IgD-negative memory B cell (primary cell): ENCODE data around the gene ROCK2. TPM values are rescaled to one million over a fixed set of nuclear protein-coding genes. Genes with fewer than 3 reads are reported as not detected.

ENCODE experiments used
- H3K27ac Mint-ChIP-seq, 3 donors: one replicate each; pipeline ENCODE4 v1.8.0; 2020 to 2022; ENCODE audit warnings: mild to moderate bottlenecking in 3 of 3, mixed read lengths in 3 of 3, moderate library complexity in 1 of 3
- H3K27me3 Mint-ChIP-seq: one replicate; pipeline ENCODE4 v1.8.0; 2021; ENCODE audit warnings: mixed read lengths
- H3K36me3 Mint-ChIP-seq: one replicate; pipeline ENCODE4 v1.8.0; 2020; ENCODE audit warnings: mild to moderate bottlenecking, mixed read lengths
- H3K4me1 Mint-ChIP-seq, 3 donors: one replicate each; pipeline ENCODE4 v1.8.0; 2020 to 2022; ENCODE audit warnings: mixed read lengths in 3 of 3, mild to moderate bottlenecking in 1 of 3
- H3K4me3 Mint-ChIP-seq, 4 donors: one replicate each; pipeline ENCODE4 v1.8.0; 2020 to 2022; ENCODE audit warnings: mild to moderate bottlenecking in 4 of 4, mixed read lengths in 4 of 4, moderate library complexity in 3 of 4
- H3K9me3 Mint-ChIP-seq, 3 donors: one replicate each; pipeline ENCODE4 v1.8.0; 2020 to 2021; ENCODE audit warnings: mixed read lengths in 3 of 3, mild to moderate bottlenecking in 1 of 3
- polyA plus RNA-seq: library from polyadenylated mRNA; unstranded; fragments of 300-500 nt; fragmentation: Illumina TruSeq; gene quantifications from one replicate; pipeline ENCODE4 v1.2.3, GENCODE V29; 2021

ROCK2 gene
- polyA plus RNA-seq, 1 donor from 2014 or later, result 13.3 TPM

GRCh38 chr2:11157296-11157695, 187.1 kb downstream of the ROCK2 start:
- H3K9me3 Mint-ChIP-seq, result no peaks in the 10 kb centered on the region
- H3K27me3 Mint-ChIP-seq, result no peaks in the 10 kb centered on the region
- peak overlapping the region; percentile 21 to 84 (median 64) for H3K4me3 Mint-ChIP-seq
- H3K36me3 Mint-ChIP-seq, result no peaks in the 10 kb centered on the region
- H3K4me1 Mint-ChIP-seq, result peaks cover 14 to 20% (median 18%) of the 10 kb centered on the region in 3 donors
- H3K27ac Mint-ChIP-seq, result no peak overlapping the region

GRCh38 chr2:11156396-11157075, 187.9 kb downstream of the ROCK2 start:
- Mint-ChIP-seq H3K4me3 (peak overlapping the region; percentile 21 to 91 (median 36)), H3K9me3 (no peaks in the 10 kb centered on the region), H3K4me1 (peaks cover 14 to 20% (median 18%) of the 10 kb centered on the region in 3 donors), H3K36me3 (no peaks in the 10 kb centered on the region), H3K27ac (peak overlapping the region in 1 of 3 donors; percentile 32), H3K27me3 (no peaks in the 10 kb centered on the region)

GRCh38 chr2:11155381-11156035, 188.9 kb downstream of the ROCK2 start, which contains the start of gene SLC66A3:
Gene SLC66A3, plus strand, starts transcription at chr2:11155467. Its CDS starts 80 bp downstream, at chr2:11155547.
- H3K27ac Mint-ChIP-seq, result peak within 1 kb of the TSS; percentile 77 to 95 (median 91)
- no peaks in the 10 kb centered on the region for H3K36me3 Mint-ChIP-seq
- no peaks in the 10 kb centered on the region for H3K27me3 Mint-ChIP-seq
- H3K9me3 Mint-ChIP-seq, result no peaks in the 10 kb centered on the region
- H3K4me1 Mint-ChIP-seq, result peaks cover 7 to 13% (median 12%) of the 10 kb centered on the region in 3 donors
- H3K4me3 Mint-ChIP-seq, result peak within 1 kb of the TSS; percentile 82 to 96 (median 92)

GRCh38 chr2:11154923-11155380, 189.5 kb downstream of the ROCK2 start:
- Mint-ChIP-seq H3K27me3 (no peaks in the 10 kb centered on the region), H3K27ac (peak overlapping the region; percentile 77 to 95 (median 91)), H3K9me3 (no peaks in the 10 kb centered on the region), H3K4me1 (peaks cover 7 to 12% (median 8%) of the 10 kb centered on the region in 3 donors), H3K36me3 (no peaks in the 10 kb centered on the region), H3K4me3 (peak overlapping the region; percentile 82 to 96 (median 92))

- Mint-ChIP-seq H3K4me3 (peak overlapping the region; percentile 82 to 96 (median 92)), H3K4me1 (peaks cover 7 to 12% (median 8%) of the 10 kb centered on the region in 3 donors), H3K27me3 (no peaks in the 10 kb centered on the region), H3K27ac (peak overlapping the region; percentile 77 to 95 (median 91)), H3K9me3 (no peaks in the 10 kb centered on the region), H3K36me3 (no peaks in the 10 kb centered on the region)
These were observed 190.2 kb downstream of the ROCK2 start for GRCh38 chr2:11154016-11154922.

GRCh38 chr2:11152591-11152990, 191.8 kb downstream of the ROCK2 start:
- H3K27ac Mint-ChIP-seq, result no peak overlapping the region
- peak overlapping the region in 1 of 4 donors; percentile 55 for H3K4me3 Mint-ChIP-seq
- no peaks in the 10 kb centered on the region for H3K27me3 Mint-ChIP-seq
- no peaks in the 10 kb centered on the region for H3K36me3 Mint-ChIP-seq
- H3K4me1 Mint-ChIP-seq, result peaks cover 7 to 12% (median 7%) of the 10 kb centered on the region in 3 donors
- no peaks in the 10 kb centered on the region for H3K9me3 Mint-ChIP-seq

- no peak overlapping the region for H3K4me3 Mint-ChIP-seq
- H3K27ac Mint-ChIP-seq, result no peak overlapping the region
- H3K9me3 Mint-ChIP-seq, result no peaks in the 10 kb centered on the region
- peaks cover 2% of the 10 kb centered on the region for H3K27me3 Mint-ChIP-seq
- peaks cover 2 to 5% (median 5%) of the 10 kb centered on the region in 3 donors for H3K4me1 Mint-ChIP-seq
- no peaks in the 10 kb centered on the region for H3K36me3 Mint-ChIP-seq
These were observed 197.2 kb downstream of the ROCK2 start for GRCh38 chr2:11147263-11147662.

- H3K9me3 Mint-ChIP-seq, result no peaks in the 10 kb centered on the region
- H3K27me3 Mint-ChIP-seq, result peaks cover 6% of the 10 kb centered on the region
- H3K4me3 Mint-ChIP-seq, result no peak overlapping the region
- H3K27ac Mint-ChIP-seq, result no peak overlapping the region
- H3K36me3 Mint-ChIP-seq, result no peaks in the 10 kb centered on the region
- peaks cover 3 to 5% (median 5%) of the 10 kb centered on the region in 3 donors for H3K4me1 Mint-ChIP-seq
These were observed 198.4 kb downstream of the ROCK2 start for GRCh38 chr2:11146076-11146475.

- Mint-ChIP-seq H3K27me3 (peaks cover 10% of the 10 kb centered on the region), H3K4me3 (peak overlapping the region in 1 of 4 donors; percentile 16), H3K36me3 (no peaks in the 10 kb centered on the region), H3K27ac (peak overlapping the region in 1 of 3 donors; percentile 35), H3K4me1 (peaks cover 3 to 5% (median 5%) of the 10 kb centered on the region in 3 donors), H3K9me3 (peaks cover 0 to 2% (median 0%) of the 10 kb centered on the region in 3 donors)
These were observed 199.1 kb downstream of the ROCK2 start for GRCh38 chr2:11145350-11145749.

GRCh38 chr2:11144738-11145079, 199.7 kb downstream of the ROCK2 start:
- H3K27me3 Mint-ChIP-seq, result peaks cover 10% of the 10 kb centered on the region
- H3K9me3 Mint-ChIP-seq, result peaks cover 0 to 2% (median 0%) of the 10 kb centered on the region in 3 donors
- no peaks in the 10 kb centered on the region for H3K36me3 Mint-ChIP-seq
- no peak overlapping the region for H3K27ac Mint-ChIP-seq
- H3K4me3 Mint-ChIP-seq, result peak overlapping the region in 1 of 4 donors; percentile 10
- peaks cover 3 to 5% (median 5%) of the 10 kb centered on the region in 3 donors for H3K4me1 Mint-ChIP-seq

GRCh38 chr2:11144077-11144737, 200.2 kb downstream of the ROCK2 start:
- H3K4me3 Mint-ChIP-seq, result no peak overlapping the region
- H3K4me1 Mint-ChIP-seq, result peaks cover 3 to 5% (median 5%) of the 10 kb centered on the region in 3 donors
- H3K27ac Mint-ChIP-seq, result no peak overlapping the region
- no peaks in the 10 kb centered on the region for H3K36me3 Mint-ChIP-seq
- H3K9me3 Mint-ChIP-seq, result peaks cover 0 to 2% (median 0%) of the 10 kb centered on the region in 3 donors
- H3K27me3 Mint-ChIP-seq, result peaks cover 10% of the 10 kb centered on the region

- peaks cover 3 to 5% (median 5%) of the 10 kb centered on the region in 3 donors for H3K4me1 Mint-ChIP-seq
- H3K4me3 Mint-ChIP-seq, result no peak overlapping the region
- H3K27me3 Mint-ChIP-seq, result peaks cover 10% of the 10 kb centered on the region
- H3K9me3 Mint-ChIP-seq, result peaks cover 0 to 2% (median 0%) of the 10 kb centered on the region in 3 donors
- no peak overlapping the region for H3K27ac Mint-ChIP-seq
- H3K36me3 Mint-ChIP-seq, result no peaks in the 10 kb centered on the region
These were observed 201.4 kb downstream of the ROCK2 start for GRCh38 chr2:11142987-11143386.

GRCh38 chr2:11142330-11142729, 202.1 kb downstream of the ROCK2 start:
- H3K9me3 Mint-ChIP-seq, result peaks cover 0 to 2% (median 0%) of the 10 kb centered on the region in 3 donors
- H3K27me3 Mint-ChIP-seq, result peaks cover 10% of the 10 kb centered on the region
- H3K36me3 Mint-ChIP-seq, result no peaks in the 10 kb centered on the region
- no peak overlapping the region for H3K4me3 Mint-ChIP-seq
- H3K27ac Mint-ChIP-seq, result no peak overlapping the region
- peaks cover 3 to 5% (median 5%) of the 10 kb centered on the region in 3 donors for H3K4me1 Mint-ChIP-seq

- Mint-ChIP-seq H3K4me3 (no peak overlapping the region), H3K9me3 (peaks cover 0 to 2% (median 0%) of the 10 kb centered on the region in 3 donors), H3K27me3 (peaks cover 10% of the 10 kb centered on the region), H3K4me1 (peaks cover 3 to 5% (median 5%) of the 10 kb centered on the region in 3 donors), H3K36me3 (no peaks in the 10 kb centered on the region), H3K27ac (no peak overlapping the region)
These were observed 203.1 kb downstream of the ROCK2 start for GRCh38 chr2:11141319-11141718.
